ENCODE results near the gene CNPPD1.

The CNPPD1 gene

DNA sequence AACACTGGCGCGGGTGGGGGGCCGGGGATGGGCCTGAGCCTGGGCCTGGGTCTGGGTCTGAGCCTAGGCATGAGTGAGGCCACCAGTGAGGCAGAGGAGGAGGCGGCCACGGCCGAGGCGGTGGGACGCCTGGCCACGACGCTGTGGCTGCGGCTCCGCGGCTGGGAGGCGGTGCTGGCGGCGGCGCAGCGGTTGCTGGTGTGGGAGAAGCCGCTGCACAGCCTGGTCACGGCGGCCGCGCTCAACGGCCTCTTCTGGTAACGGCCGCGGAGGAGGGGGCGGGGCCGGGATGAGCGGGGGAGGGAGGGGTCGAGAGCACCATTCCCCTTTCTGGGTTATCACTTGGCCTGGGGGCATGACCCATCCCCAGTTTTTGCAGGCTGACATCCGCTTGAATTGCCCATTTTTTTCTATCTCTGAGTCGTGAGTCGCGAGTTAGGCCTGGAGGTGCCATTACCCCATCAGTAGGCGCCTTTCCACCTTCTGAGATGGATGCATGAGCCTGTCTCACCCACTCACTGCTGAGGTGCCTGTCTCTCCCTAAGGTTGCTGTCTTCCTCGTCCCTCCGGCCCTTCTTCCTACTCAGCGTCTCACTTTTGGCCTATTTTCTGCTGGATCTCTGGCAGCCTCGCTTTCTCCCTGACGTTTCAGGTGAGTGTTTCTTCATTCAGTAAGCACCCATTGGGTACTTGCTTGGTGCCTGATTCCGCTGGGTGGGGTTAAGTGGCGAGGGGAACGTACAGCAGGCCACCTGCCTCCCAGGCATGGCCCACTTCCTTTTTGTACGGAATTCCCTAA lies 1.9 kb upstream of the CNPPD1 start:
- peak; percentile 54 to 60 for DNase-seq

DNA sequence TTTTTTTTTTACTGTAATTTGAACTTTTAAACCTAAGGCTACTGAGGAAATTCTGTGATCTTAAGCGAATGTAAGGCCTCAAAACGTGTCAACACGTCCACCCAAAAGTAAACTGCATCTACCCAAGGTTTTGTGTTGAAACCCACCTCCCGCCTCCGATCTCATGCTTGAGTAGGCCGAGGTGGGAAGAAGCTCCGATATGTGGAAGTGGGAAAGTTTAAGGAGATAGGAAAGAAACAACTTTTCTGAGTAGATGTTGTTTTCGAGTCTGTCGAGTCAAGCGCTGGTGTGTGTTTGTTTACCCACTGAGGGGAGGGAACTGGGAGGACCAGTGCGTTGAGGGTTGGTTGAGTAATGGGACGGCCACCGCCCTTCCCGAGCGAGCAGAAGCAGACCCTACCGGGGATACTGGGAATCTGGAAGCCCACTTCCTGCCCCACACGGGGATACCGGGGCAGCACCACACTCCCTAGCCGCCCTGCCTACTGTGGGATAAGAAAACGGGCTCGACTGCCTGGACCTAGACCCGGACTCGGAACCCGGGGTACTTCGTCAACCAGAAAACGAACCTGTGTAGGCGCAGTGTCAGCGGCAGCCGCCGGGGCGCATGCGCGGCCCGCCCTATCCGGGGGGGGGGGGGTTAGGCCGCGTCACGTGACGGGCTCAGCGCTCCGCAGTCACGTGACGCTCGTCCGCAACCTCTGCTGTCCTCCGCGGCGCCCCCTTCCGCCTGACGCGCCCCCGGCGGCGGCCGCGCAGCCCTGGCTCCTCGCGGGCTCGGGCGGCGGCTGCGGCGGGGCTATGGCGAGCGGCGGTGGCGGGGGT lies 1.0 kb upstream of the CNPPD1 start, which contains the start of gene RETREG2:
TSS of gene RETREG2 (plus strand) at position 724 of the 825 bp plus-strand sequence. CDS start at position 802, 78 bp downstream.
- DNase-seq: peak; percentile 66 to 76

DNA sequence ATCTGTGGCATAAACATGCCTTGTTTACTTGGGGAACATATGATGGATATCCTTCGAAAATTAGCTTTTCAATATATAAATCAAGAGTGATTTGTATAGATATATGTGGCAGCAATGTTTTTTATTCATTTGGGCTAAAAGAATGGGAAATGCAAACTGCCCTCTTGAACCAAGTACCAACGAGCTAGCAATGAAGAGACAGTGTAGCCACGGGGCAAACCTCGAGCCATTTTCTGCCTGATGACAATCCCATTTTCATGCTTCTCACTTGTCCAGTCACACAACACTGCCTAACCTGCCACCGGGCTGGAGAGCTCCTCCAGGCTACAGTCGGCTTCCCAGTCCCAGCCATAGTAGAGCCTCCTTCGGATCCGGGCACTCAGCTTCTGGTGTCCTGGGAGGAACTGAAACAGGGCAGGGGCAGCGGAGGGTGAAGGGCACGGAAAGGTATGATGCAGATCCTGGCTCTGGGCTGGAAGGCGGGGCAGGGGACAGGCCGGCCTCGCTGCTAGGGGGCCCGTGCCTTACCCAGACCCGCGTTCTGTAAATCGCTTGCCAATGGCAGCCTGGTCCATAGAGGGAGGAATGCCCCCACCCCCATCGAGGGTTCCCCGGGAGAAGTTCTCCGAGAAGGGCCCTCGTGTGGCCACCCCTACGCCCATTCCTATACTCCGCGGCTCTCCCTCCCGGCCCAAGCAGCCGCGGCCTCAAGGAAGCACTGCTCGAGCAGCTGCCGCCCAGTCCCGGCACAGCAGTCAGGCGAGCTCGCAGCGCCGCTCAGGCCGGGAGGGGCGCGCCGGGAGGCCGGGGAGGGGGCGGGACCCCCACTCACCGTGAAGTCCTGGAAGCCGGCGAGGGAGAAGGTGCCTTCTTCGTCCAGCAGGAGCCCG lies 552 bp downstream of the CNPPD1 start:
- peak; percentile 42 to 55 for DNase-seq

DNA sequence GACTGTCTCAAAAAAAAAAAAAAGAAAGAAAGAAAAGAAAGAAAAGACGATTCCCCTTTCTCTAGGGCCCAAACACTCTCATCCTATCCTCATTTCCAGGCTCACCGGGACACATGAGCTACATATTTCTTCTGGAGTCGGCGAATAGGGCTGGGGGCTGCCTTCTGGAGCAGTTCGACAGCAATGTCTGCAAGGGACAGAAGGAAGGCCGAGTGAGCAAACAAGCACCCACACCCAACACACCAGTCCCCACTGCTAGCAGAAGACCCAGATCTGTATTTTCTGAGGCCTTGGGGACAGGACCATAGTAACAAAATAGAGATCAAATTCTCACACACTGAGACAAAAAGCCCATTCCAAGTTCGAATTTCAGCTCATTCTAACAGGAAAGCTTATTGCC lies 1.2 kb downstream of the CNPPD1 start:
- DNase-seq: no peak

DNA sequence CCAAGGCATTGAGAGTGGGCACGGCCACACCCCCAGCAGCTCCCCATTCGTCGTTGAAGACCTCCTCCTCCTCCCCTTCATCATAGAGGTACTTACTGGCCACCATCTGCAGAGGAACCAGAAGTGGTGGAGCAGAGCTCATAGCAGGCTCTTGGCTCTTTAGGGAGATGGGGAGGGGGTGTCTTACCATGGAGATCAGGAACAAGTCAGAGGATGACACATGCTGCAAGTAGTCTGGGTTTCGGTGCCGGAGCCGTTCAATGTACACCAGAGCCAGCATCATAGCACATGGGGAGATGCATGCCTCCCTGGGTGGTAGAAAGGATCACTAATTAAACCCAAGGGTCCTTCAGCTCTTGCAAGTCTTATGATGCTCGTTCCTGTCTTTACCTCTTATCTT lies 1.9 kb downstream of the CNPPD1 start:
- DNase-seq: no peak

DNA sequence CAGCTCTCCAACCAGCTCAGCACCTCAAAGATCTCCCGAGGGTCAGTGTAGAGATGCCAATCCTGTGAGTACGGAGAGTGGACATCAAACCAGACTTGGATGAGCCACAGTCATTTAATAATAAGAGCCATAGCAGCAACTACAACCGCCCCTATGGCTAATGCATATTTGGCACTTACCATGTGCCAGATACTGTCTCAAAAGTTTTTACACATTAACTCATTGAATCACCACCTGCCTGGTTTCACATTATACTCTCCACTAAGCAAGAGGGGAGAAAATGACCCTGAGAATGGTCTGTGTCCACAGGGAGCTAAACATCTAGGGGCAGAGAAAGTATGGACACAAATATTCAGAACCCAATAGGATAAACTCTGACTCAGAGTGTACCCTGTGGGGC lies 2.6 kb downstream of the CNPPD1 start:
- DNase-seq: no peak

DNA sequence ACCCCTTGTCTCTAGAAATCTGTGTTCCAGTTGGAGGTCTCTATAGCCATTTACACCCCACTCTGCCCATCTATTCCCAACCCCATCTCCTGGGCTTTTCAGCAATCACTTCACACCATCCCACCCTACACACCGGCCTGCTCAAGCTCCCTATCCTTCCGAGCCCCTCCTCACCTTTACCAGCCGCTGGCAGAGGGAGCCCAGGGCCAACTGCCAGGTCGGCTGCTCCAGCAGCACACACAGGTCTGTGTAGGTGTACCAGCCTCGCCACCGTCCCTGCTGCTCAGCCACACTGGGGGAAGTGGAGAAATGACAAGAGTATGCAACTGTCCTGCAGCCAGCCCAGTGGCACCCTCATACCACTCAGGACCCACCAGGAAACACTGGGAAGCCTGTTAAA lies 3.5 kb downstream of the CNPPD1 start:
- DNase-seq: no peak

DNA sequence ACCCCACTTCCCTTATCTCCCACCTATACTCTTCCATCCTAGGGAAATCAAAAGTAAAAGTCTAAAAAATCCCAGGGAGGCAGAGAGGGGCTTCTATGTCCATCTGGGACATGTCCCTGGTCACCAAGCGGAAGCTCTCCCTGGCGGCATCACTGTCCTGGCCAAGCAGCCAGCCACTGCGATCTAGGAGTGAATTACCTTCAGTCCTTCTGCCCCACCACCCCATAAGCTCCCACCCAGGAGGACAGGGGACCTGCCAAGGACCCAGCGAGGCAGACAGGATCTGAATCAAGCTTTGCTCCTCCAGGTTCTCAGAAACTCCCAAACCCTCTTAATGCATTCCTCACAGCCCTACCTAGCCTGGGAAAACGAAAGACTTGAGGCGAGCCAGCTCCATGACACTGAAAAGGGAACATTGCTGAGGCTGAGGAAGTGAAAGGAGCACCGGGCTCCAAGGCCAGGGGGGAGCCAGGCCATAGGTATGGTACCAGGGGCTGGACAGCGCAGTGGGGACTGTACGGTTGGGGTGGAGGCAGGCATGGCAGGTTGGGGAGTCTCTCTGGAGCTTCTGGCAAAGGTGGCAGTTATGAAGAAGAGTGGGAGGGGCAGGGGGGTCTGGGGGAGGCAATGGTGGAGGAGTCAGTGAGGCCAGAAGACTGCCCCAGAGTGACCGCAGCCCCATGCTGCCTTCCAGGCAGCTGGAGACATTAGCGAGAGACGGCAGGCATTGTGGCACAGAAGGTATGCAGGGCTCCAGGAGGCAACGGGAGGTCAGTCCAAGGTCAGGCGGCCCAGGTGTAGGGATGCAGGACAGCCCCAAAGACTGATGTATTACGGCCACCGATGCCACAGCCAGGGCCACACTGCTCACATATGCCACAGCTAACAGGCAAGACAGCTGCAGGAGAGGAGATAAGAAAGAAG lies 4.2 kb downstream of the CNPPD1 start:
- DNase-seq: no peak

DNA sequence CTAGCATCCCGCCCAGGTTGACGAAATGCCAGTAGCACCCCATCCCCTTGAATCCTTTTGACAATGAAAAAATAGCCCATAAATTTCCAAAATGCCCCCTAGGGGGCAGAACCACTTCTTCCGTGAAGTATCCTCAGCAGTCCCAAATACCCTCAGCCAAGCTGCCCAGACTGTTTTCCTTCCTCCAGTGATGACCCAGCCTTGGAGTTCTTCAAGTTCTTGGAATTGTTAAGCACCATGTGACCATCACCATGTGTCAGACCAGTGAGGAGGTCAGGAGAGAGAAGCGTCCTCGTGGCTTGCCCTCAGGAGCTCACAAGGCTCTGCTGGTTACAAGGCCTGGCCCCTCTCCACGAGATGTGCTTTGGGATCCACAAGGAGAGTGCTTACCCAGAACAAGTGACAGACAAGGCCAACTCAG lies 5.5 kb downstream of the CNPPD1 start:
- DNase-seq: peak; percentile 13 to 36

DNA sequence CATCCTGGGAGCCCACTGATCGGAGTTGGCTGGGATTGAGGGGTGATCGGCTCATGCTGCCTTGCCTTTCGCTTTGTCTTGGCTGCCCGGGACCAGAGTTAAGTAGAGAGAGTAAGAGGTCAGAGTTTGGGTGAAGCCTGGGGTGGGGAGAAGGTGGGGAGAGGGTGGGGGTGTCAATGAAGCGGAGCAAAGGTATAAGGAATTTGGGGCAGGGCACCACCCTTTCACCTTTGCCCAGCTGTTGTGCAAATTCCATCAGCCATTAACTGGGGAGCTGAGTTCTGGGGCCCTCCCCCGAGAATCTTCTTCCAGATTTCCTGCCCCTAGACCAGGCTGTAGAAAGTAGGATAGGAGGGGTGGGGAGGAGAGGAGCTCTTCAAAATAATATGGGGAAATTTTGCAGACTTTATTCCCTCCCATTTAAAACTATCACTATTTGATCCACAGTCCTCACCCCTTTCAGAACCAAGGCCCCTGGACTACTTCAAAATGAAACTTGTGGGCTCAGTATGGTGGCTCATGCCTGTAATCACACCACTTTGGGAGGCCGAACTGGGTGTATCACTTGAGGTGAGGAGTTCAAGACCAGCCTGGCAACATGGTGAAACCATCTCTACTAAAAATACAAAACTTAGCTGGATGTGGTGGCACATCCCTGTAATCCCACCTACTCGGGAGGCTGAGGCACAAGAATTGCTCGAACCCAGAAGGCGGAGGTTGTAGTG lies 6.6 kb downstream of the CNPPD1 start, which contains the start of gene SLC23A3:
TSS of gene SLC23A3 (minus strand) at position 100 of the 725 bp plus-strand sequence. CDS start at position 55, 45 bp downstream.
- DNase-seq: peak in 1 of 2 experiments; percentile 37

DNA sequence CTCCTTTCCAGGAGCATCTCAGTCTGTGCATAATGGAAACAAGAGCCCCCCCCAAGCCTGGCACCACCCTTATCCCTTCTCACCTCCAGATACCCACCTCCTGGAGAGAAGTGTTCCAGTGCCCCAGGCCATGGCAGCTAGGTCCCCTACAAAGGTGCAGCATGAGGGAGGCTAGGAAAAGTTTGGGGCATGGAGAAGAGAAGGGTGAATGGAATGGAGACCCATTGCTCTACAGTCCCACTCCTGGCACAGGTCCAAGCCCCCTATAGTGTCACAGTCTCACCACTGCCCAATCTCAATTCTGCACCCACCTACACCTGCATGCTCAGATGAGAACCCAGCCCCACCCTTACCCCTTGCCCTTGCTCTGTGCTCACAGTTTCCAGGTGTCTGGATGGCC lies 7.8 kb downstream of the CNPPD1 start:
- DNase-seq: no peak

DNA sequence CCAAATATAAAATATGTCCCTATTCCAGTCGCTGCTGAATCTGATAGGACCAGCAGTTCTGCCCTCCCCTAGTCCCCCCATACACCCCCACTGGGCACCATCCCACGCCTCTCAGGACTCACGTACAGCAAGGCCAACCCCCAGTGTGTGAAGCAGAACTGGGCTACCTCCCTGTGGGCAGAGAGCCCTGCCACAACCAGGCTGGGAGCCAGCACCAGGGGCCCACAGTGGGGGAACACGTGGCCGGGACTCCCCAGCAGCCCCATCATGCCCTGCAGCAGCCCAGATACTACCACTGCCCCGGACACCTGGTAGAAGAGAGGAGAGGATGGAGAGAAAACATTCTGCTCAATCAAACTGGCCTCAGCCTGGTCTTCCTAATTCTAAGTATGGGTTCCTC lies 8.2 kb downstream of the CNPPD1 start:
- DNase-seq: no peak

DNA sequence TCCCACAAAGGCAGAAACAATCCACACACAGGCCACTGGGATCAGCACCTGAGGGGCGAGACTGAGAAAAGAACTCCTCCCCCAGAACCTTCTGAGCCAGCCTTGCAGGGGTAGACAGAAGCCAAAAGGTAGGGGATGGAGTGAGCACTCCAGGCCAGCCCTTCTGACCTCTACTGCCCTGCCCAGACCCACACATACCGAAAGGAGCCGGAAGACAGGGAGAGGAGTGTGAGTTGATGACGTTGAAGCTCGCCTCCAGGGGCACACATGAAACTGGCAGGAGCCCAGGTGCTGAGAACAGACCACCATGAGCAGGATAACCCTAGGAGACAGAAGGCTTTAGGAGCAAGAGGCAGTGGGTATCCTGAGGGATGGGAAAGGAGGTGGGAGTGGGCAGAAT lies 8.7 kb downstream of the CNPPD1 start:
- DNase-seq: no peak

DNA sequence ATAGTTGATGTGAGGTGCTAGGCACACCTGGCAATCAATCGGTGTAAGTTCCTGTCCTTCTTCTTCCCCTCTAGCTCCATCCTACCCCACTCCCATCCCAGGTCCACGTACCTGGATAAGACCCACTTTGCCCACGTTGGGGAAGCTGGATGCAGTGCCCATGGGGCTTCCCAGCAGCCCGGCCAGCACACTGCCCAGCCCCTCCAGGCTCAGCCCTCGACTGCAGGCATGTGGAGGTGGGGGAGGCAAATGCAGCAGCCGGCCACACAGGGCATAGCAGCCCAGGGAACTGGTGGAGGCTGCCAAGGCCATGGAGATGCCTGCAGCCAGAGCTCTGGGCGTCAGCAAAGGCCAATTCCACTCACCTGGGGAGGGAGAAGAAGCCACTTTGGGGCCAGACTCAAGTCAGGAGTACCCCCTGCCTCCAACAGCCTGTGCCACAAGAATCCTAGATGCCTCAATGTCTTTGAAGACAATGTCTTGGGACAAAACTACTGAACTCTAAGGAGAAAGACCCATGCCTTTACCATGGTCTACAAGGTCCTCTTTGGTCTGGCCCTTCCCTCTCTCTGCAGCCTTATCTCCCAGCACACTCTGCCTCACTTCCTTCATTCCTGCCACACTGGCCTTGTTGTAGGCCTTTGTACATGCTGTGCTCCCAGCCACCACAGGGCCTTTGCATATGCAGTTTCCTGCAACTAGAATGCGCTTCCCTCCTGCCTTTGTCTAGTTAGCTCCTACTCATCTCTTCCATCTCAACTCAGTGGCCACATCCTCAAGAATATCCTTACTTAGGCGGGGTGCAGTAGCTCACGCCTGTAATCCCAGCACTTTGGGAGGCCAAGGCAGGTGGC lies 11.4 kb downstream of the CNPPD1 start:
- DNase-seq: no peak

DNA sequence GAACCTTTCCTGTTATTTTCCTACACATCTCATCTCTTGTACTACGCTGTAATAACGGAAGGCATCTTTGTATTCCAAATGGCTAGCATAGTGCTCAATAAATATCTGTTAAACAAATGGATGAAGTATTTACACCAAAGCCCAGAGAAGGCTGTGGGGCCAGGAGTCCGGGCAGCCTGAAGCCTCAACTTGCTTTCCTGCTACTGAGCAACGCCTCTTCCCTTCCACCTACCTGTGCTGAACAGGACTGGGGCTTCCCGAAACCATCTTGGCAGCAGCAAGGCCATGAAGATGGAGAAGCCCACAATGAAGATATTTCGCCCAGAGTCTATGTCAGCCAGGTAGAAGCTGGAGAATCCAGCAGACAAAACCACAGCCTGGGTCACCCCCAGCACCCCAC lies 13.6 kb downstream of the CNPPD1 start:
- no peak for DNase-seq

DNA sequence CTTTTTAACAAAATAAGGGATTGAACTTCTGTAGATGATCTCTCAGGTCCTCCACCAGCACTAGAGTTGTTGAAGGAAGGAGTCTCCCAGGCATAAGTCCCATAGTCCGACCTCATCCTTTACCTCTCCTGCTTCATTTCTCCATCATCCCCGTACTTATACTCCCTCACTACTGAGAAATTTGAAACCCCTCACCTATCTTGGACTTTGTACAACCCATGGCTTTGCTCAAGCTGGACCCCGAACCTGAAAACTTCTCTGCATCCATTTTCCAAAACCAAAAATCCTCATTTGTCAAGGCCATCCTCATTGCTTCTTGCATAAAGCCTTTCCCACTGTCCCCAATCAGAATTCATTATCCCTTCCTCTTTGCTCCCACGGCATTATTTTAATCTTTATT lies 15.6 kb downstream of the CNPPD1 start:
- no peak for DNase-seq

DNA sequence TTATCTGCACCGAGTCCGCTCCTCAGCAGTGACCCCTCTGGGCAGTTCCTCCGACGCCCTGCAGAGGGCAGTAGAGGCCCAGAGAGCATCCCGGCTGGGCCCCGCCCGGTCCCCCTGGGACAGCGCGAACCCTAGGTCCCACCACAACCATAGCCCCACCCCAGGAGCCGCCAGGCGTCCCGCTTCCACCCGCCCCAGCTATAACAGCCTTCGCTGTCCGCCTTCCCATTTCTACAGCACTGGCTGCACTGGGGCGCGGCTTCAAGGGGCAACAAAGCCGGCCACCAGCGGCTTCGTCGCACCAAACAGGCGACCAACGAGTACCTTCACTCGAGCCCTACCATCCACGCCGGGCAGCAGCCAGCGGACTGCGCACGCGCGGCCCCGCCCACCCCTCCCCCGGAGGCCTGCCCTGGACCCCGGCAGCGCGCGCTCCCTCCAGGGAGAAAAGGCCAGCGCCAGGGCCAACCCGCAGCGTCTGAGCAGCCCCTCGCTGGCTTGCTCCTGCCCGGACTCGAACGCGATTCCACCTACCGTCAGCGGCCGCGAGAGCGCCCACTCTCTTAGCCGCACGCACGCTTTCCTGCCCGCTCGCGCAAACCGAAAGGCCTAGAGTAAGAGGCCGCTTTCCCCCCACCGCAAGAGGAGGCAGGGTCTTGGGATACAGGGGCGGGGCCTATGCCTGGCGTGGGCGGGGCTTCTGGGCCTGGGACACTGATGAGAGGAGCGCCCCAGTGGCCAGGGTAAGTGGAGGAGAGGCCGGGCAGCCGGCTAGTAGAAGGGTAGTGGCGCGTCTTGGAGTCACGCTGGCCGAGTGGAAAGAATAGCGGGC lies 16.3 kb downstream of the CNPPD1 start, which contains the start of gene NHEJ1:
TSS of gene NHEJ1 (minus strand) at position 630 of the 832 bp plus-strand sequence. CDS start 2,453 bp downstream, outside the sequence.
- DNase-seq: peak; percentile 98 to 99

DNA sequence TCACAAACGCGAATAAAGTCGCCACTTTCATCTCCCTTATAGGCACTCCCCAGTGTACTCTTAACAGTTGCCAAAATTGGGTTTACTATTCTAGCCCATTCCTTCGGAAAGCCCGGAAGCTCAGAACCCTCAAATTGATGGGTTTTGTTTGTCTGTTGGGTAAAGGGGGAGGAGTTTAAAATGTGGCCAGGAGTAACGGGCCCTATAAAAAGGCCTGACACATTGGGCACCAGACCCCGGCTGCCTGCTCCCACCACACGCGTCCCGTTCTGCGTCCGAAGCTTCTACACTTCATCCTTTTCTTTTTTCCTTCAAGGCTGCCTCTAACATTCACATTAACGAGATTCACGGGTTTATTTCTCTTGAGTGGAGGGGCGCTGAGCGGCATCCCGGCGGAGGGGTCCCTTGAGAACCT lies 16.9 kb downstream of the CNPPD1 start:
- DNase-seq: no peak

DNA sequence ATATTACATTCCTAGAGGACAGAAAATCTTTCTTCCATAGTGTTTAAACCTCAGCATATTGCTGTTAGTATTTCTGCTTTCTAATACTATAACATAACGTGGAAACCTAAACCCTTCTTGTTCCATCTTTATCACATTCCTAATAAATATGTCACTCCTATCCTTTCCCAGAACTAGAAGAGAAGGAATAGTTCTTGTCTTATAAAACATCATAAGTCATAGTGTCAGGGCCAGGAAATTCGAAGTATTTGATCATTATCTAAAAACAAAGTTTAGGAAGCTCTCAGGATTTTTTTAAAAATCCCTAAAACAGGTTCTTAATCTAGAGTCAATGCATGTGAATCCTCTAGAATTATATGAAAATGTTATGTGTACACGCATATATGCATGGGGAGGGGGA lies 18.1 kb downstream of the CNPPD1 start:
- no peak for DNase-seq
